MG63 (cell line): Measurements from ENCODE around the gene EHHADH. TPM values are rescaled to one million over a fixed set of nuclear protein-coding genes. Genes with fewer than 3 reads are reported as not detected.
"Not testable (repeated sequence)": the region's sequence is repeated elsewhere in the genome, so short reads cannot be mapped to it uniquely, and the experiment has no call there.

Experiments used
- DNase-seq: peaks from one replicate; pipeline ENCODE4 v3.0.0-alpha.2; 2020
- H3K27me3 ChIP-seq: fragments of 250-450 bp; sonication (Bioruptor Pico); 2 replicates; pipeline ENCODE4 v1.5.1; 2020; ENCODE audit warnings: mild to moderate bottlenecking, moderate library complexity
- H3K36me3 ChIP-seq: fragments of 250-450 bp; sonication (Bioruptor Pico); 2 replicates; pipeline ENCODE4 v1.5.1; 2020; ENCODE audit warnings: mild to moderate bottlenecking, moderate library complexity
- H3K4me3 ChIP-seq: fragments of 250-450 bp; sonication (Bioruptor Pico); 2 replicates; pipeline ENCODE4 v1.5.1; 2020; ENCODE audit warnings: mild to moderate bottlenecking, moderate library complexity
- H3K9me3 ChIP-seq: fragments of 250-450 bp; sonication (Bioruptor Pico); 2 replicates; pipeline ENCODE4 v1.5.1; 2020; ENCODE audit warnings: mild to moderate bottlenecking, moderate library complexity
- total RNA-seq: library from RNA; depleted of rRNA; stranded (reverse); fragments of >200 nt; shearing (Covaris generic); gene quantifications from 2 replicates; pipeline ENCODE4 v1.2.3, GENCODE V29; 2014; ENCODE audit warnings: low replicate concordance; rRNA removed

The EHHADH gene
- 2.2 and 5.6 TPM in 2 replicates for total RNA-seq

DNA sequence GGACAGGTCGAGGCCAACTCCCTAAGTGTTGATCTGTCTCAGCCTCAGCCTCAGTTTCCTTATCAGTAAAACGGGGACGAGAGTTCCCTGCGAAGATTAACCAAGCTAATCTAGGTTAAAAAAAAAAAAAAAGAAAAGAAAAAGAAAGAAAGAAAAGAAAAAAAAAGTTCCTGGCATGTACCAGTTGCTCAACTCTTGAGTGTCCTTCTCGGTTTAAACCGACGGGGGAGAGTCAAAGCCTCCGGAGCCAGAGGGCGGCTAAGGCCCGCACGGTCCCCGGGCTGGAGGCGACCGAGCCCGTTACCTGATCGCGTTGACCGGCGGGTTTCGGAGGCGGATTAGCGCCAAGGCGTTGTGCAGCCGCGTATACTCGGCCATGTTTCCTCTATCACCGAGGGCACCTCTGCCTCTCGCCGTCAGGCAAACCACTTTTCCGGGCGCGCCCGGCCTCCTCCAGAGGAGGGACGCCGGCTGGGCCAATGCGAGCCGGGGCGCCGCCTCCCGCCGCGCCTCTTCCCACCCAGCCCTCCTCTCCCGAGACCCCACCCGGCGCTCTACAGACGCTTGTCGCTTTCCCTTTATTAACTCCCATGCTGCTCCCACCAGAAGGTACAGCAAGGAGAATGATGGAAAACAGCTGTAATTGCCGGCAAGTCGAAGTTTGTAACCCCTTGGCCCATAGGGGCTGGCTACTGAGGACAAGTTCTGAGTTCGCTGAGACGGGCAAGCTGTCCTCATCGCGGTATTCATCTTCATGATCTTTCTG is at the start of gene EHHADH:
Gene EHHADH, minus strand, starts transcription at position 405 of the 766 bp plus-strand sequence. Its CDS starts 27 bp downstream, at position 378.
- DNase-seq = peak; percentile 80
- Histone ChIP-seq H3K9me3 (no peaks in the 10 kb centered on the region), H3K27me3 (no peaks in the 10 kb centered on the region), H3K36me3 (no peaks in the 10 kb centered on the region), H3K4me3 (peak within 1 kb of the TSS; percentile 68)

DNA sequence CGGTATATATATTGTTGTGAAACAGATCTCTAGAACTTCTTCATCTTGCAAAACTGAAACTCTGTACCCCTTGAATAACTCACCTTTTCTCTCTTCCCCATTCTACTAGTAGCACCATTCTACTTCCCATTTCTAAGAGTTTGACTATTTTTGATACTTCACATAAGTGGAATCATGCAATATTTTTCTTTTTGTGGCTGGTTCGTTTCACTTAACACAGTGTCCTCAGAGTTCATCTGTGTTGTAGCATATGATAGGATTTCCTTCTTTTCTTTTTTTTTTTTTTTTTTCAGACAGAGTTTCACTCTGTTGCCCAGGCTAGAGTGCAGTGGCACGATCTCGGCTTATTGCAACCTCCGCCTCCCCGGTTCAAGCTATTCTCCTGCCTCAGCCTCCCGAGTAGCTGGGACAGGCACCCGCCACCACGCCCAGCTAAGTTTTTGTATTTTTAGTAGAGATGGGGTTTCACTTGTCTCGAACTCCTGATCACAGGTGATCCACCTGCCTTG is 46.1 kb upstream of the EHHADH start:
- H3K4me3 ChIP-seq, DNase-seq, H3K27me3 ChIP-seq, H3K9me3 ChIP-seq, H3K36me3 ChIP-seq: not testable (repeated sequence)

DNA sequence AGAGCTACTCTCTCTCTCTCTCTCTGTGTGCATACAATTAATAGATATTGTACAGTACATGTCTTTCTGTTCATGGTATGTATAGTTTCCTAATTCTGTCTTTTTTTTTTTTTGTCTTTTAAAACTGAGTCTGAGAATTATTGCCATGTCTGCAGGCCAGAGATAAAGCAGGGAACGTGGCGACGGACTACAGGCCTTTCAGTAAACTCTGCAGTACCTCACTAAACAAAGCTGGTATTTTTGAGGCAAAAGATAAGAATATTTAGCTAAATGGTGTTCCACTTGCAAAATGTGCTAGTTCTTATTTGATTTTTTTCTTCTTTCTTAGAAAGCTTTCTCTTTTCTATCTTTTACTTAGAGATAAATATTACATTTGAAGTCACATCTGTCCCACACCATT is 44.0 kb upstream of the EHHADH start:
- DNase-seq = no peak
- Histone ChIP-seq H3K9me3 (no peaks in the 10 kb centered on the region), H3K27me3 (no peaks in the 10 kb centered on the region), H3K36me3 (no peaks in the 10 kb centered on the region; the same call in 1 of the 2 replicates), H3K4me3 (no peak overlapping the region)

DNA sequence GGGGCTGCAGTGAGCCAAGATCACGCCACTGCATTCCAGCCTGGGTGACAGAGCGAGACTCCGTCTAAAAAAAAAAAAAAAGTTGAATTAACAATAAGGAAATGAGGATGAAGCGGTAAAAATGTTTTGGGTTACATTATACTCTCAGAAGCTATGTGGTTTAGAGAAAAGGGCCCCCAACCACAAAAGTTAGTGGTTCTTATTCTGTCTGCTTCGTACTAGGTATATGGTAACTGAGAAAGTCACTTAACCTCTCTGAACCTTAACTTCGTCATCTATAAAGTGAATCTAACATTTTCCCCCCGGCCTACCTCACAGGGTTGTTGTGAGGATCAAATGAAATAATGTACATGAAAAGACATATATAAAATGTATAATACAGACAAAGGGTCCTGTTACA is 38.4 kb upstream of the EHHADH start:
- Histone ChIP-seq H3K9me3 (no peaks in the 10 kb centered on the region), H3K4me3 (no peak overlapping the region), H3K27me3 (no peaks in the 10 kb centered on the region), H3K36me3 (peaks cover 8% of the 10 kb centered on the region)
- DNase-seq = no peak

DNA sequence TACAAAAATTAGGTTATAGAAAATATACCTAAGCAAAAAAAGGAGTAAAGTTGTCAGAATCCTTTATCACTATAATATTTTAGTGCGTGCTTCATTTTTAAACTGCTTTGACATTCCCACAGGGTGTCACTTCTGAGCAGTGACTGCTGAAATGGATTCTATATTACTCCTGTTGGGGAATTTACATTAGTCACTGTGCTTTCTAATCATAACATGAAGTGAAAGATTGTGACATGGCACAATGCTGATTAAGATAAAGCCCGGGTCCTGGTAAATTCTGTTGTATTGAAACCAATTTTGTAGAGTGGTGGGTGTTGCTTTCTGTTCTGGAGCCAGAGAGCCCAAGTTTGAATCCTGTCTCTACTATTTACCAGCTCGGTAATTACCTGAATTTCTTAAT is 36.4 kb upstream of the EHHADH start:
- Histone ChIP-seq H3K36me3 (peaks cover 8% of the 10 kb centered on the region), H3K4me3 (no peak overlapping the region), H3K9me3 (no peaks in the 10 kb centered on the region), H3K27me3 (no peaks in the 10 kb centered on the region)
- DNase-seq = no peak

DNA sequence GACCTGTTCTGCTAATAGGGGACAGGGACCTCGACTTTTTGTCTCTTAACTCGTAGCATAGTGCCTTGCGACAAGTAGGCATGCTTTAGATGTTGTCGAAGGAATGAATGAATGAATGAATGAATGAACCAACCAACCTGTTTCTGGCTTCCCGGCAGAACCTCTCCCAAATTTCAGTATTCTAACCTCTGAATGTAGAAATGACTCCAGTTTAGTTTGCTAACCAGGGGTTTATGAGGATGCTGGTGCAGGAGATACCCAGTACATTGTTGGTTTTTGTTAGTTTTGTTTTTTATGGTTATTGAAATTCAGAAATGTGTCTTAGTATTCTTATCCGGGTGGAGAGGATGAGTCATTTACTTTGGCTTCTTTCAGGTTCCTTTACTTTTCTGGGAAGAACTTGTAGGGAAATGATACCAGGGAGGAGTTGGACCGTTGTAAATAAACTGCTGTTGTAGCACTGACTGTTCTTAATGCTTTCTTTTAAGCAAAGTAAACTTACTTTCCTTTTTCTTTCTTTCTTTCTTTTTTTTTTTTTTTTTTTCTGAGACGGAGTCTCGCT is 29.6 kb upstream of the EHHADH start:
- Histone ChIP-seq H3K36me3 (no peaks in the 10 kb centered on the region), H3K27me3 (no peaks in the 10 kb centered on the region), H3K9me3 (no peaks in the 10 kb centered on the region), H3K4me3 (peak overlapping the region; percentile 73)
- DNase-seq = no peak

DNA sequence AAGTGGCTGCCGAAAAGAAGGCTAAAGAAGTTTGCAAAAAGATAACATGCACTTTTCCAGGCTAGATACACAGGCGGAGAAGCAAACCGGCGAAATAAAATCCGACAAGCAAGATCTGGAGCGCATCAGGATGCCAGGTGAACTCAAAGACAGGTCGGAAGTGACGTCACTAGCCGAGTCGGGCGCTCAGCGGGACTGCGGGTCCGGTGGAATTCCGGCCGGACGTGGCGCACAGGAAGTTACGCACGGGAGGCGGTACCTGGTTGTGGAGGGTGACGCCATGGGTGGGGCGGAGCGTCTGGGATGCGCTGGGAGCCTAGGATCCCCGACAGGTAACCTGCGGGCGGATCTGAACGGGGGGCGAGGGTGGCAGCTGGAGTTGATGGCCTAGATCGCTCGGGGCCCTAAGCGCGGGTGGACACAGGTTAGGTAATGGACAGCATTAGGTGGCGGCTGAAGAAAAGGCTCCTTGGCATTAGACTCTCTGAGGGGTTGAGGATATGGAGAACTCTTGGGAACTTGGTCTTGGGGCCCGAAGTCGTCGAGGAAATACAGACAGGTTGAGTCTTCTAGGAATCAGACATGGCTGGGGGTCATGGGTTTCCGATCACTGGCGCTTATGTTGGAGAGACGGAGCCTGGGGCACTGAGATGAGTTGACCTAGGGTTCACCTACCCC is 29.0 kb upstream of the EHHADH start:
- Histone ChIP-seq H3K27me3 (no peaks in the 10 kb centered on the region), H3K9me3 (no peaks in the 10 kb centered on the region), H3K4me3 (peak overlapping the region; percentile 73), H3K36me3 (no peaks in the 10 kb centered on the region)
- peak; percentile 97 for DNase-seq

DNA sequence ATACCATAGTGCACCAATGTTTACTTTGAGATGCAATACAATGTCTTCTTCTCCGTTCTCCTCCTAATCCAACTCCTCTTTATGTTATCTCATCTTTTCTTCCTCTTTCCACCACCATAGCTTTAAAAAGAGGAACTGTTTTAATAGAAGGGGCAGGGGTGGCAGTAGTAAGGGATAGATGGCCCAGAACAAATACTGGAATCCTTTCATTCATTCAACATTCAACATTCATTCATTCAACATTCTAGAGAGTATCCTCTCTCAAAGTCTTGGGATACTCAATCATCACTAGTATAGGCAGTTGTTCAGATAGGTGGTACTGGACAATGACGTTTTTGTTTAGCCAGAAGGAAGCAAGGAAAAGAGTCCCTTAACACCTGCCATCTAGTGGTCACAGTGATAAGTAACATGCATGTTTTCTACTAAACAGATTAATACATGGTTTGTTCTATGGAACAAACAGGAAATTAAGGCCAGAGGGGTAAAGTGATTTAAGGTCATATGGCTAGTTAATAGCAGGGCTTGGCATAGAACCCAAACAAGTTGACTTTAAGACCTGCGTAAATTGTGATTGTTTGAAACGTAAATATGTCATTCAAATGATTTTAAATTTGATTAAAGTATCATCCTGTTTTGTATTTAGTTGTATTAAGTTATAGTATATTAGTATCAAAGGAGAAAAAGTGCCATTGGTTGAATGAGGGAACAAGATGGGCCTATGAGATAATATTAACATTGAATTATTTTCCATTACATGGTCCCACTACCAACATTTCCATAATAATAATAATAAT is 26.9 kb upstream of the EHHADH start:
- no peaks in the 10 kb centered on the region for H3K27me3 ChIP-seq
- H3K4me3 ChIP-seq = no peak overlapping the region
- DNase-seq = no peak
- no peaks in the 10 kb centered on the region for H3K36me3 ChIP-seq
- no peaks in the 10 kb centered on the region for H3K9me3 ChIP-seq

DNA sequence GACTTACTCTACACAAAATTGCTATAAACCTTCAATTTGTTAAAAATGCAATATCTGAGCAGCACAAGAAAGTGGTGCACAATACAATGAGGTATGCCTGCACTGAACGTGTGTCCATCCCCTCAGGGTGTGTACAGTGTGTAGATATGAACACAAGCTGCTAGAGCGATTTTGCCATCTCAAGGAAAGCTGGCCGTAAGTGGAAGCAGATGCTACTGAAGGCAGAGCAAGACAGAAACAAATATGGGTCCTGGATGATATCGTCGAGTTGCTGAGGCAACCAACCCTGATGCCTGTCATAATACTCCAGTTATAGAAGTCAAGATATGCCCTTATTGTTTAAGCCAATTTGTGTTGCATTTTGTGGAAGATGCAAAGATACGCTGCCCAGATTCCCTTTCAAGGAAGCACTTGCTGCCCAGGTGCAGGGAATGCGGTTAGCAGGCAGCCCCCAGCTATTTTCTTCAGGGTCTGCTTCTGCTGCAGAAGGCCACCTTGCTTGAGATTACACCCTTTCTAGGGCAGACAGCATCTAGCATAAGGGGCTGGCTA is 25.8 kb upstream of the EHHADH start:
- no peaks in the 10 kb centered on the region for H3K36me3 ChIP-seq
- H3K9me3 ChIP-seq = no peaks in the 10 kb centered on the region
- H3K27me3 ChIP-seq = peaks cover 2% of the 10 kb centered on the region; the same call in 1 of the 2 replicates
- no peak for DNase-seq
- H3K4me3 ChIP-seq = no peak overlapping the region

DNA sequence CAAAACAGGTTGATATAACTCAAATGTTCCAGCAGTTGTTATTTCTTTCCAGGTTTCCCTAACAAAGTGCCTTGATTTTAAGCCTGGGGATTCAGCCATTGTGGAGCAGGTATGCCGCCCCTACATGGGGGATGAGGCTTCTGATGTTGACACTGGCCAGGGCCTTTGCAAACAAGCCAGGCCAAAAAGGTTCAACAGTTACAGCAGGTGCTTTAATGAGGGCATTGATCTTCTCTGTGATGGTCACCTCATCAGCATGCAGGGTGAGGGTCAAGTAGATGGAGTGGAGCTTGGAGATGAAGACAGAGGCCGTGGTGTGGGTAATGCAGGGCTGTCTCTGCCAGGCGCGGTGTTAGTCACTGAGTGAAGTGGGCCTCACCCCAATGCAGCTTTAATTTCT is 22.6 kb upstream of the EHHADH start:
- Histone ChIP-seq H3K36me3 (no peaks in the 10 kb centered on the region), H3K27me3 (peaks cover 7% of the 10 kb centered on the region)

DNA sequence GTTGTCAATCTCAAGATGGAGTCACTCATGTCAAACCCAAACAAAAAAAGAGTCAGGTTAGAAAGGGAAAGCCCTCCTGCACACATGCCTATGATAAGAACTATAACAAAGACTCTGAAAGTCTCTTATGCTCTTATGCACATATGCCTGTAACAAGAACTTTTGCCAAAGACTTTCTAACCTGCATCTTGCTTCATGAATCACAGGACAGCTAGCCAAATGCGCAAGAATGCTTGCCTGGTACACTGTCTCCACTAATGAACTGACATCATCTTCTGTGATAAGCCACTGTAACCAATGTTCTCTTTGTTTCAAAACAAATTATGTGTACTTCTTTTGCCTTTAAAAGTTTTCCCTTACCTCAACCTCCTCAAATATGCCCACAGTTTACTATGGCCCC is 18.2 kb upstream of the EHHADH start:
- DNase-seq = peak; percentile 11
- no peak overlapping the region for H3K4me3 ChIP-seq
- no peaks in the 10 kb centered on the region for H3K36me3 ChIP-seq
- H3K9me3 ChIP-seq = no peaks in the 10 kb centered on the region
- H3K27me3 ChIP-seq = peaks cover 31% of the 10 kb centered on the region

More for the DNA sequence above, 22.6 kb upstream of the EHHADH start:
- no peaks in the 10 kb centered on the region for H3K9me3 ChIP-seq
- no peak for DNase-seq
- no peak overlapping the region for H3K4me3 ChIP-seq

DNA sequence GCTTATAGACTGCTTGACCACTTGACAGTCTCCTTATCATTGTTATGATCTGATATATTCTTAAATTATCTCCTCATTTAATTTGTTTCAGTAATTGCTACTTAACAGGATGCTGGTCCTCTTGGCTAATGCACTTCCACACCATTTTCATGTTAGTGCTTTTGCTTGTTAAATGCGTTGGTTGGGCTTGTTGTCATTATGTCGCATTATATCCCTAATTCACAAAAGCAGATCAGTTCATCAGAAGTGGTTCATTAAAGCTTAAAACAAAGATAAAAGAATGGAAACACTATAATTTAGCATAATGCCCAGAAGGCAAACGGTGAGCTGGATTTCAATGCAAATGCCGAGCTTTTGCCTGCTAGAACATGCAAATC is 17.1 kb upstream of the EHHADH start:
- Histone ChIP-seq H3K27me3 (peaks cover 31% of the 10 kb centered on the region), H3K4me3 (no peak overlapping the region), H3K9me3 (no peaks in the 10 kb centered on the region), H3K36me3 (no peaks in the 10 kb centered on the region)
- no peak for DNase-seq

DNA sequence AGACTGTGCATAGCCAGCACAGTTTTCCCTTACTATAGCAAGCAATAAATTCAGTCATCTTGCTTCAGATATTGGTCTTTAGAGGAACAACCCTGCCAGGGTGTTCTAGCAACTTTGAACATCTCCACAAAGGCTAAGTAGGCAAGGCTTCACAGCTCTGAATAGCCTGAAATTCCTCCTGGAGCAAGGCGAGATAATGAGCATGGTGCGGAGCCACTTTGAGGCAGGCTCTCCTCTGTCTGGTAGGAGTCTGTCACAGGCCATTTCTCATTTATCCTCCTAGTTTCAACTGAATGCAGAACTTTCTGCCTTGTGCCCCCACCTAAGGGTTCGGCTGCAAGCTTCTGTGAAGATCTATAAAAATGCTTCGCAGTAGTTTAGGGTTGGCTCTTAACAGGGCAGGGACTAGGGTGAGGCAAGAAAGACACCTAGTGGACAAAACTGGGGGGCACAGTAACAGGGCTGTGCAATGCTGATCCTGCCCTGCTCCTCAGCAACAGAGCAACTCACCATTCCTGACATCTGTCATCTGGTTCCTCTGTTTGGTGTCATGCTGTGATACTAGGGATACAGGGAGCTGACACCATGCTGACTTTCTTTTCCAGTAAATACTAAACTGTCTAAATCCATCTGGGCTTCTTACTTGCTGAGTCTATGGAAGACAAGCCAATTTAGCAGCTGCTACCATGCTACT is 16.6 kb upstream of the EHHADH start:
- peak; percentile 16 for DNase-seq
- H3K9me3 ChIP-seq = no peaks in the 10 kb centered on the region

DNA sequence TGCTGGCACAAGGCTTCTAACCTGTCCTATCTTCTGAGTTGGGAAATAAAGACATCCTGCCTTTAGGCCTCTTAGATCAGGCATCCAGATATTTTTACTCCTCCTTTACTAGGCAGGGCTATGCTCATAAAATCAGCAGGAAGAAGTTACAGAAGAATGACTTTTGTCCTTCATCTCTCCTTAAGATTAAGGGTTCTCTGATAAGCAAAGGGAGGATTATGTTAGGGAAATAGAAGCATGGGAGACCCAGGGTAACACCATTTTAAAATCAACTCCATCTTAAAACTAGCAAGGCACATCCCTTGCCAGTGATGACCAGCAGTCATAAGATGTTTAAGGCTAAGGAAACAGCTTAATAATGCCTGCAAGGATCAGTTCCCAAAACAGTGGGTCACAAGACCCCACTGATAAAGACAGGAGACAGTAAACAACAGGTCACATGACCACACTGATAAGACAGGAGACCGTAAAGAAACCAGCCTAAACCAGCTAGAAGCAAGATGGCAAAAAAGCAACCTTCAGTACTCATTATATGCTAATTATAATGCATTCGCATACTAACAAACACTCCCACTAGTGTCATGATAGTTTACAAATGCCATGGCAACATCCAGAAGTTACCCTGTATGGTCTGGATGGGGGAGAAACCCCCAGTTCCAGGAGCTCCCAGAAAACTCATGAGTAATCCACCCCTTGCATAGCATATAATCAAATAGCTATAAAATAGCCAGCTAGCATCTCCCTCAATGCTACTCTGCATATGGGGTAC is 14.5 kb upstream of the EHHADH start:
- H3K4me3 ChIP-seq = no peak overlapping the region
- H3K27me3 ChIP-seq = peaks cover 31% of the 10 kb centered on the region
- no peaks in the 10 kb centered on the region for H3K36me3 ChIP-seq
- no peaks in the 10 kb centered on the region for H3K9me3 ChIP-seq
- DNase-seq = no peak

More for the DNA sequence above, 16.6 kb upstream of the EHHADH start:
- Histone ChIP-seq H3K27me3 (peaks cover 32% of the 10 kb centered on the region), H3K4me3 (no peak overlapping the region), H3K36me3 (no peaks in the 10 kb centered on the region)

DNA sequence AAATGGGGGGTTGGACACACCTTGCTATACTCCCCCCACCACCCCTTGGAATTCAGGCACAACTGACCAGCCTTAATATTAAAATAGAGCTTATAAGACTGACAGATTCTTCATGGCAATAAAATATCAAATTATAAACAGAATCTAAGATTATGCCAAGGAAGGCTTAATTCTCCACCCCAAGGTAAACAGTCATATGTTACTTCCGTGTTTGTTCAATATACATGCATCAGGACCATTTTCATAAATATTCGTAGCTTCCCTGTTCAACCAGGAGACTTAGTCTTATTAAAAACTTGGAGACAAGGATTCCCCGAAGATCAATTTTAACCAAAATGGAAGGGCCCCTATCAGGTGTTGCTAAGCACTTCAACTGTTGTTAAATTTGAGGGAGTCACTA is 13.3 kb upstream of the EHHADH start:
- Histone ChIP-seq H3K36me3 (no peaks in the 10 kb centered on the region), H3K27me3 (peaks cover 31% of the 10 kb centered on the region), H3K4me3 (no peak overlapping the region), H3K9me3 (no peaks in the 10 kb centered on the region)
- DNase-seq = no peak
